ENCODE results near the gene SLC27A1. TPM values are rescaled to one million over a fixed set of nuclear protein-coding genes. Genes with fewer than 3 reads are reported as not detected.

The SLC27A1 gene
- total RNA-seq (2021; fragmentation: NEBNext Ultra II Directional; extraction: Animal tissue kit (Norgen Biotek cat#: 25700)): 10 to 100 TPM; 11.5 to 14.9 (median 13.6) TPM
- long read RNA-seq, partial matches to known transcripts: 7 of 12 reads
- long read RNA-seq, other reads (novel, unspliced or antisense): 1 of 12 reads

GRCh38 chr19:17470068-17470841 is at the start of gene SLC27A1:
Gene SLC27A1, plus strand, starts transcription at chr19:17470524. Its CDS starts 17 bp downstream, at chr19:17470541.
- no peaks in the 10 kb centered on the region; the same call in 1 of the 2 replicates for H3K27me3 Mint-ChIP-seq (ENCODE audit: insufficient read depth)
- peaks cover 46% of the 10 kb centered on the region for H3K4me1 Mint-ChIP-seq (ENCODE audit: low read depth)
- TF ChIP-seq, protein P1, sequence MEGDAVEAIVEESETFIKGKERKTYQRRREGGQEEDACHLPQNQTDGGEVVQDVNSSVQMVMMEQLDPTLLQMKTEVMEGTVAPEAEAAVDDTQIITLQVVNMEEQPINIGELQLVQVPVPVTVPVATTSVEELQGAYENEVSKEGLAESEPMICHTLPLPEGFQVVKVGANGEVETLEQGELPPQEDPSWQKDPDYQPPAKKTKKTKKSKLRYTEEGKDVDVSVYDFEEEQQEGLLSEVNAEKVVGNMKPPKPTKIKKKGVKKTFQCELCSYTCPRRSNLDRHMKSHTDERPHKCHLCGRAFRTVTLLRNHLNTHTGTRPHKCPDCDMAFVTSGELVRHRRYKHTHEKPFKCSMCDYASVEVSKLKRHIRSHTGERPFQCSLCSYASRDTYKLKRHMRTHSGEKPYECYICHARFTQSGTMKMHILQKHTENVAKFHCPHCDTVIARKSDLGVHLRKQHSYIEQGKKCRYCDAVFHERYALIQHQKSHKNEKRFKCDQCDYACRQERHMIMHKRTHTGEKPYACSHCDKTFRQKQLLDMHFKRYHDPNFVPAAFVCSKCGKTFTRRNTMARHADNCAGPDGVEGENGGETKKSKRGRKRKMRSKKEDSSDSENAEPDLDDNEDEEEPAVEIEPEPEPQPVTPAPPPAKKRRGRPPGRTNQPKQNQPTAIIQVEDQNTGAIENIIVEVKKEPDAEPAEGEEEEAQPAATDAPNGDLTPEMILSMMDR (IDR thresholded peaks at IDR 0.05): no peak; the same call in 1 of the 2 replicates
- no peaks in the 10 kb centered on the region for H3K9me3 Mint-ChIP-seq
- H3K4me3 Mint-ChIP-seq: peak within 1 kb of the TSS; percentile 97
- peak; percentile 98 for DNase-seq
- H3K27ac Mint-ChIP-seq: peak within 1 kb of the TSS; percentile 93
- no peaks in the 10 kb centered on the region for H3K36me3 Mint-ChIP-seq (ENCODE audit: low read depth)

GRCh38 chr19:17421942-17422341 is 48.4 kb upstream of the SLC27A1 start:
- H3K27ac Mint-ChIP-seq: no peak overlapping the region
- TF ChIP-seq, protein P1 (IDR thresholded peaks at IDR 0.05): no peak
- H3K27me3 Mint-ChIP-seq (ENCODE audit: insufficient read depth): no peaks in the 10 kb centered on the region; the same call in 1 of the 2 replicates
- no peaks in the 10 kb centered on the region for H3K9me3 Mint-ChIP-seq
- no peak for DNase-seq
- H3K4me3 Mint-ChIP-seq: no peak overlapping the region
- peaks cover 17% of the 10 kb centered on the region for H3K4me1 Mint-ChIP-seq (ENCODE audit: low read depth)
- no peaks in the 10 kb centered on the region for H3K36me3 Mint-ChIP-seq (ENCODE audit: low read depth)

- peaks cover 16% of the 10 kb centered on the region for H3K4me1 Mint-ChIP-seq (ENCODE audit: low read depth)
- no peaks in the 10 kb centered on the region; the same call in 1 of the 2 replicates for H3K27me3 Mint-ChIP-seq (ENCODE audit: insufficient read depth)
- no peak overlapping the region for H3K4me3 Mint-ChIP-seq
- TF ChIP-seq, protein P1 (IDR thresholded peaks at IDR 0.05): no peak
- H3K9me3 Mint-ChIP-seq: no peaks in the 10 kb centered on the region
- no peak for DNase-seq
- H3K36me3 Mint-ChIP-seq (ENCODE audit: low read depth): no peaks in the 10 kb centered on the region
- no peak overlapping the region for H3K27ac Mint-ChIP-seq
These were observed 46.7 kb upstream of the SLC27A1 start for GRCh38 chr19:17423429-17424208.

- Mint-ChIP-seq H3K4me3 (no peak overlapping the region), H3K9me3 (no peaks in the 10 kb centered on the region), H3K36me3 (ENCODE audit: low read depth) (no peaks in the 10 kb centered on the region), H3K4me1 (ENCODE audit: low read depth) (peaks cover 6% of the 10 kb centered on the region), H3K27me3 (ENCODE audit: insufficient read depth) (peaks cover 3% of the 10 kb centered on the region), H3K27ac (no peak overlapping the region)
- DNase-seq: no peak
- TF ChIP-seq, protein P1 (IDR thresholded peaks at IDR 0.05): peak; percentile 58
These were observed 45.5 kb upstream of the SLC27A1 start for GRCh38 chr19:17424743-17425365.

GRCh38 chr19:17429641-17430113 is 40.6 kb upstream of the SLC27A1 start:
- H3K27me3 Mint-ChIP-seq (ENCODE audit: insufficient read depth): peaks cover 3% of the 10 kb centered on the region
- H3K36me3 Mint-ChIP-seq (ENCODE audit: low read depth): no peaks in the 10 kb centered on the region
- no peak overlapping the region for H3K4me3 Mint-ChIP-seq
- no peak for DNase-seq
- no peaks in the 10 kb centered on the region for H3K9me3 Mint-ChIP-seq
- no peaks in the 10 kb centered on the region for H3K4me1 Mint-ChIP-seq (ENCODE audit: low read depth)
- TF ChIP-seq, protein P1 (IDR thresholded peaks at IDR 0.05): no peak
- H3K27ac Mint-ChIP-seq: no peak overlapping the region

Data from HFFc6 (cell line).